NCI-H2081 (cell line): ENCODE data around the gene TLE1.

Experiments
- DNase-seq, 2 experiments: peaks; one replicate each; lab custom pipeline; 2025; lab: John Stamatoyannopoulos, UW

TLE1 gene

GRCh38 chr9:81549500-81550206 lies 139.7 kb downstream of the TLE1 start:
- DNase-seq, result no peak

- DNase-seq, result no peak
These were observed 140.4 kb downstream of the TLE1 start for GRCh38 chr9:81548911-81549310.

- peak in 1 of 2 experiments; percentile 10 for DNase-seq
These were observed 142.9 kb downstream of the TLE1 start for GRCh38 chr9:81546489-81546888.

- no peak for DNase-seq
These were observed 145.7 kb downstream of the TLE1 start for GRCh38 chr9:81543695-81544094.

- no peak for DNase-seq
These were observed 147.0 kb downstream of the TLE1 start for GRCh38 chr9:81542118-81542889.

GRCh38 chr9:81540142-81540710 lies 149.1 kb downstream of the TLE1 start:
- DNase-seq, result no peak

- DNase-seq, result no peak
These were observed 150.0 kb downstream of the TLE1 start for GRCh38 chr9:81539317-81539716.

- DNase-seq, result no peak
These were observed 150.5 kb downstream of the TLE1 start for GRCh38 chr9:81538890-81539289.

- DNase-seq, result no peak
These were observed 151.4 kb downstream of the TLE1 start for GRCh38 chr9:81537964-81538363.

GRCh38 chr9:81536242-81537025 lies 152.9 kb downstream of the TLE1 start:
- DNase-seq, result no peak

GRCh38 chr9:81535542-81536241 lies 153.7 kb downstream of the TLE1 start:
- peak; percentile 53 to 81 for DNase-seq

- peak; percentile 12 to 30 for DNase-seq
These were observed 155.0 kb downstream of the TLE1 start for GRCh38 chr9:81534138-81534875.
